ENCODE results near the gene SCRT2. TPM values are rescaled to one million over a fixed set of nuclear protein-coding genes. Genes with fewer than 3 reads are reported as not detected.

Gene SCRT2
- total RNA-seq, 2 experiments from 2014 or later = not detected

DNA sequence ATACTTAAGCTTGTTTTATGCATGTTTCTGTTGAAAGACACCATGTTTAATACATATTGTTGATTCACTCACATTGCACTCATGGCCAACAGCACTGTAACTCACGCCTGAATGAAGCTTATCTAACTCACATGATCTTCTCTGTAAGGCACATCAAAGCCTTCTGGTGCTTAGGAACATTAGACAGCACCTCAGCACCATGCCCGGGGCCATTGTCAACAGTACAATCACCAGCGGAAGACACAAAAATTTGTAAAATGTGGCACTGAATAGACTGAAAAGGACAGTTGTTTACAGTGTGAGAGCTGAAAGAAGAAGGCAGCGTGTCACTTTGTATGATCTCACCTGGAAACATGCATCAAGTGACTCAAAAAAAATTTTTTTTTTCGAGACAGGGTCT lies 56.6 kb downstream of the SCRT2 start:
- no peak for DNase-seq
- intact Hi-C loops (cut with DNase I, micrococcal nuclease) = no loop called here
- POLR2A ChIA-PET = no interaction called here
- Mint-ChIP-seq H3K9me3 (ENCODE audit: low read depth) (peaks cover 4% of the 10 kb centered on the region), H3K27me3 (peaks cover 51% of the 10 kb centered on the region), H3K27ac (no peak overlapping the region), H3K4me1 (no peaks in the 10 kb centered on the region), H3K4me3 (no peak overlapping the region), H3K36me3 (ENCODE audit: low read depth) (no peaks in the 10 kb centered on the region)
- ATAC-seq = no peak
- CTCF ChIA-PET = interaction anchor here (1.8 kb wide), 1 partner anchor 27 kb away, joined by 8 read pairs; no protein-coding TSS in a partner anchor

DNA sequence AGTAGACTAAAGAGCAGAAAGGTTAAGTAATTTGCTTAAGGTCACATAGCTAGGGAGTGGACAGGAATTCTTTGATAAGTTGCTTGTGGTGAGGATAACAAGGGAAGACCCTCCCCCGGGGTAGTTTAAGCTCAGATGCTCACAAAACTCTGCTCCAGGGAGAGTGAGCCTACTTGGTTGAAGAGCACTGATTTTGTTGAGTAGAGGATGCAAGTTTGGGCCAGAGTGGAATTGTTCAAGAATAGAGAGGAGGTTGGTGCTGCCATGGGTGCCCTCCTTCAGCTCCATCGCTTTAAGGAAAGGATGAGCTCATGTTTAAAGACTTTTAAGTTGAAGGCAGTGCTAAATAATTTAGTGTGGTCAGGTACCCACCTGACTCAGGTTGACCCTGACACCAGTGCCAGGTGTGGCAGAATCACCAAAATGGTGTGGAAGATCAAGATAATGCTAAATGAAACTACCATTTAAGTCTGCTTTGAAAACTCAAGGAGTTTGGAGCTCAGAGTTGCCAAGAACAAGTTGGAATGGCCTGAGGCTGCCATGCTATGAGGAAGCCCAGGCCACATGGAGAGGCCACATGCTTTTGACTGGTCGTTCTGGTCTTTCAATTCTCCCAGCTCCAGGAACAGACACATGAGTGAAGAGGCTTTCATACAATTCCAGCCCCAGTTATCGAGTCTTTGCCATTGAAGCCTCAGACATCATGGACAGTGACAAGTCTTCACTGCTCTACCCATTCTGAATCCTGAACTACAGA lies 57.5 kb downstream of the SCRT2 start:
- POLR2A ChIA-PET = no interaction called here
- no peaks in the 10 kb centered on the region for H3K4me1 Mint-ChIP-seq
- H3K27me3 Mint-ChIP-seq = peaks cover 51% of the 10 kb centered on the region
- H3K9me3 Mint-ChIP-seq (ENCODE audit: low read depth) = peaks cover 4% of the 10 kb centered on the region
- H3K36me3 Mint-ChIP-seq (ENCODE audit: low read depth) = no peaks in the 10 kb centered on the region
- H3K27ac Mint-ChIP-seq = no peak overlapping the region
- ATAC-seq (no peak), DNase-seq (no peak)
- no peak overlapping the region for H3K4me3 Mint-ChIP-seq
- CTCF ChIA-PET = interaction anchor here (1.0 to 1.8 kb wide), 2 partner anchors 28 to 49 kb away, joined by 6 to 8 read pairs; no protein-coding TSS in a partner anchor
- intact Hi-C loops (cut with DNase I, micrococcal nuclease) = no loop called here

DNA sequence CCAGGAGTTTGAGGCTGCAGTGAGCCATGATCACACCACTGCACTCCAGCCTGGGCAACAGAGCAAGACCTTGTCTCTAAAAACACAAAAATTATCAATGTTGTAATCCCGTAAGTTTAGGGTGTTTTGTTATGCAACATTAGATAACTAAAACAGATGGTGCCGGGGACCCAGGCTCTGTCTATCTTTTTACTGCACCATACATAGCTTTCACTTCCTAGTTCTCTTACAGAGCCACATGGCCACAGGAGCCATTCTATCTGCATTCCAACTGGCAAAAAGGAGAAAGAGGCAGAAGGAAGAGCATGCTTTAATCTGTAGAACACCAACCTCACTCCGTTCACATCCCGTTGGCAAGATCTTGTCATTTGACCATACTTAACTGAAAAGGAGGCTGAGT lies 60.1 kb downstream of the SCRT2 start:
- ATAC-seq = no peak
- Mint-ChIP-seq H3K27ac (no peak overlapping the region), H3K36me3 (ENCODE audit: low read depth) (no peaks in the 10 kb centered on the region), H3K4me1 (peaks cover 5% of the 10 kb centered on the region), H3K9me3 (ENCODE audit: low read depth) (peaks cover 4% of the 10 kb centered on the region), H3K27me3 (peaks cover 58% of the 10 kb centered on the region), H3K4me3 (no peak overlapping the region)
- ChIA-PET CTCF (interaction anchor here (0.9 kb wide), 1 partner anchor 55 kb away, joined by 5 read pairs; no protein-coding TSS in a partner anchor), POLR2A (no interaction called here)
- intact Hi-C loops (cut with DNase I, micrococcal nuclease) = no loop called here
- DNase-seq = no peak

DNA sequence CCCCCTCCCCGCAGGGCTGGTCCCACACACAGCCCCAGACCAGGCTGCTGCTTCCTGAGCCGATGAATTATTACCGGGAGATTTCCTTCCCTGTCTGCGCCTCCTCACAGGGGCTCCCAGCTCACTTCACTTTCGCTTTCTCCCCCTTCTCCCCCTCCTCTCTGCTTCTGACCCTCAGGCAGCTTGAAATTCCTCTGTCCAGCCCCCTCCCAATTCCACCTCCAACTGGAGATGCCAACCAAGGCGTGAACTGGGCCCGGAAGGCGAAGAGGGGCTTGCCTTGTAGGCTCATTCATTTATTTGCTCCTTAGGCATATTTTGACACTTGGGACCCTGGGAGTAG lies 63.8 kb downstream of the SCRT2 start:
- ATAC-seq (no peak), DNase-seq (no peak)
- Mint-ChIP-seq H3K27ac (no peak overlapping the region), H3K4me3 (no peak overlapping the region), H3K36me3 (ENCODE audit: low read depth) (no peaks in the 10 kb centered on the region), H3K27me3 (peaks cover 52% of the 10 kb centered on the region), H3K4me1 (peaks cover 6% of the 10 kb centered on the region), H3K9me3 (ENCODE audit: low read depth) (no peaks in the 10 kb centered on the region)
- CTCF ChIA-PET = no interaction called here
- POLR2A ChIA-PET = no interaction called here
- intact Hi-C loops (cut with DNase I, micrococcal nuclease) = no loop called here

Other genes with a start within 250 kb of the SCRT2 start
- gene TBC1D20, start 213.3 kb downstream of the SCRT2 start, total RNA-seq = 10 to 100 TPM; 20.9 to 25.2 TPM
- gene CSNK2A1, start 132.0 kb downstream of the SCRT2 start, total RNA-seq = 100 to 1,000 TPM; 179 to 254 TPM
- not detected for gene TCF15, start 65.5 kb downstream of the SCRT2 start, total RNA-seq
- 10 to 100 TPM; 12.6 to 13.5 TPM for gene SRXN1, start 22.6 kb downstream of the SCRT2 start, total RNA-seq
- gene SLC52A3, start 92.7 kb upstream of the SCRT2 start, total RNA-seq = not detected
- gene FAM110A, start 157.9 kb upstream of the SCRT2 start, total RNA-seq = 10 to 100 TPM; 15.5 TPM
- not detected for gene ANGPT4, start 240.5 kb upstream of the SCRT2 start, total RNA-seq